Hepatocyte (in vitro differentiated cells): ENCODE results near the gene TMEM17. TPM values are rescaled to one million over a fixed set of nuclear protein-coding genes. Genes with fewer than 3 reads are reported as not detected.
"Not testable (repeated sequence)": the region's sequence is repeated elsewhere in the genome, so short reads cannot be mapped to it uniquely, and the experiment has no call there.

Source experiments
- DNase-seq: peaks from one replicate; pipeline ENCODE4 v3.0.0-alpha.2; 2016; ENCODE audit warnings: low spot score
- H2AFZ ChIP-seq: fragments of 200-600 bp; sonication (generic); 2 replicates; pipeline ENCODE4 v1.6.0; 2016; ENCODE audit warnings: antibody characterized with exemption, mild to moderate bottlenecking
- H3K27ac ChIP-seq: fragments of 200-600 bp; sonication (generic); 2 replicates; pipeline ENCODE4 v1.5.1; 2016; ENCODE audit warnings: mild to moderate bottlenecking
- H3K27me3 ChIP-seq: fragments of 200-600 bp; sonication (generic); 2 replicates; pipeline ENCODE4 v1.6.1; 2016
- H3K36me3 ChIP-seq: fragments of 200-600 bp; sonication (generic); replicated peaks from 2 replicates; pipeline ENCODE4 v1.5.1; 2016; ENCODE audit warnings: low read depth; ENCODE audit not compliant: insufficient read depth
- H3K4me1 ChIP-seq: fragments of 200-600 bp; sonication (generic); 2 replicates; pipeline ENCODE4 v1.5.1; 2016; ENCODE audit warnings: mild to moderate bottlenecking, moderate library complexity; ENCODE audit not compliant: insufficient read depth
- H3K4me2 ChIP-seq: fragments of 200-600 bp; sonication (generic); 2 replicates; pipeline ENCODE4 v1.6.0; 2016
- H3K4me3 ChIP-seq: fragments of 200-600 bp; sonication (generic); 2 replicates; pipeline ENCODE4 v1.5.1; 2016; ENCODE audit warnings: mild to moderate bottlenecking
- H3K79me2 ChIP-seq: fragments of 200-600 bp; sonication (generic); 2 replicates; pipeline ENCODE4 v1.6.0; 2017; ENCODE audit warnings: mild to moderate bottlenecking
- H3K9me2 ChIP-seq: fragments of 200-600 bp; sonication (generic); replicated peaks from 2 replicates; pipeline ENCODE4 v1.6.0; 2017; ENCODE audit warnings: mild to moderate bottlenecking; ENCODE audit not compliant: insufficient read depth
- H3K9me3 ChIP-seq: fragments of 200-600 bp; sonication (generic); 2 replicates; pipeline ENCODE4 v1.5.1; 2016; ENCODE audit warnings: low read depth, mild to moderate bottlenecking
- H4K20me1 ChIP-seq: fragments of 200-600 bp; sonication (generic); 2 replicates; pipeline ENCODE4 v1.6.0; 2016; ENCODE audit warnings: mild to moderate bottlenecking; ENCODE audit not compliant: insufficient read depth, poor library complexity, severe bottlenecking
- EZH2 ChIP-seq: fragments of 200-600 bp; sonication (generic); IDR thresholded peaks from 2 replicates; pipeline ENCODE4 v1.6.1; 2016; ENCODE audit warnings: antibody characterized with exemption, mild to moderate bottlenecking, borderline replicate concordance
- EZH2phosphoT487 ChIP-seq: fragments of 200-600 bp; sonication (generic); IDR thresholded peaks from one replicate; pipeline ENCODE4 v1.6.1; 2018; ENCODE audit warnings: antibody characterized with exemption, mild to moderate bottlenecking, low read depth, moderate library complexity; ENCODE audit not compliant: unreplicated experiment, severe bottlenecking
- WGBS: methylation state at CpG from one replicate; pipeline ENCODE4 v1.1.6; 2016; ENCODE audit warnings: low lambda C conversion rate; ENCODE audit errors: missing lambda C conversion rate; 5-methylcytosine and 5-hydroxymethylcytosine counted together
- polyA plus RNA-seq: library from polyadenylated mRNA; unstranded; fragments of >200 nt; fragmentation: Nextera tagmentation; extraction: Ambion mirVana; gene quantifications from 2 replicates; pipeline ENCODE4 v1.2.1, GENCODE V29; 2016
- total RNA-seq: library from RNA; depleted of rRNA; stranded (reverse); fragments of >200 nt; gene quantifications from 2 replicates; pipeline ENCODE4 v1.2.3, GENCODE V29; 2014
- TF ChIP-seq, protein P1 (sequence below): fragments of 200-600 bp; sonication (generic); IDR thresholded peaks from 2 replicates; pipeline ENCODE4 v1.5.1; 2016; ENCODE audit warnings: antibody characterized with exemption, mild to moderate bottlenecking; ENCODE audit not compliant: poor library complexity

Gene TMEM17
- total and polyA plus RNA-seq, 2 experiments from 2014 or later = 3.6 TPM

DNA sequence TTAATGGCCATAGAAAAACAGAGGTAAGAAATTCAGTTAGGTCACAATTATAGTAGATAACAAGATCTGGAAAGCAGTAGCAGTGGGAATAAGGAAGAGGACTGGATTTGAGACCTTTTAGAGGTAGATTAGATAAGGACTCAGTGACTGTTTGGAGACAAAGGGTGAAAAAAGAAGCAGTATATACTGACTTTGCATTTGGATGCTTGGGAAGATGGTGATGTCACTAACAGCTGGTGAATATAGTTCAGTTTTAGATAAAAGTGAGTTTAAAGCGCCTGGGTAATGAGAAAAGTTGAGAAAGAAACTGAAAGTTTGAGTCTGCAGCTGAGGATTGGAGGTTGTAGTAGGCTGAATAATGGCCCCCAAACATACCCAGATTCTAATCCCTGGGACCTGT, 32.8 kb upstream of the TMEM17 start:
- no peak for DNase-seq
- no peaks in the 10 kb centered on the region for H3K9me3 ChIP-seq
- H4K20me1 ChIP-seq = no peaks in the 10 kb centered on the region
- no peaks in the 10 kb centered on the region for H3K27me3 ChIP-seq
- H3K4me2 ChIP-seq = no peak overlapping the region
- no peaks in the 10 kb centered on the region for H3K36me3 ChIP-seq
- H3K79me2 ChIP-seq = no peaks in the 10 kb centered on the region
- TF ChIP-seq EZH2 (no peak), EZH2phosphoT487 (no peak)
- TF ChIP-seq, protein P1, sequence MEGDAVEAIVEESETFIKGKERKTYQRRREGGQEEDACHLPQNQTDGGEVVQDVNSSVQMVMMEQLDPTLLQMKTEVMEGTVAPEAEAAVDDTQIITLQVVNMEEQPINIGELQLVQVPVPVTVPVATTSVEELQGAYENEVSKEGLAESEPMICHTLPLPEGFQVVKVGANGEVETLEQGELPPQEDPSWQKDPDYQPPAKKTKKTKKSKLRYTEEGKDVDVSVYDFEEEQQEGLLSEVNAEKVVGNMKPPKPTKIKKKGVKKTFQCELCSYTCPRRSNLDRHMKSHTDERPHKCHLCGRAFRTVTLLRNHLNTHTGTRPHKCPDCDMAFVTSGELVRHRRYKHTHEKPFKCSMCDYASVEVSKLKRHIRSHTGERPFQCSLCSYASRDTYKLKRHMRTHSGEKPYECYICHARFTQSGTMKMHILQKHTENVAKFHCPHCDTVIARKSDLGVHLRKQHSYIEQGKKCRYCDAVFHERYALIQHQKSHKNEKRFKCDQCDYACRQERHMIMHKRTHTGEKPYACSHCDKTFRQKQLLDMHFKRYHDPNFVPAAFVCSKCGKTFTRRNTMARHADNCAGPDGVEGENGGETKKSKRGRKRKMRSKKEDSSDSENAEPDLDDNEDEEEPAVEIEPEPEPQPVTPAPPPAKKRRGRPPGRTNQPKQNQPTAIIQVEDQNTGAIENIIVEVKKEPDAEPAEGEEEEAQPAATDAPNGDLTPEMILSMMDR = no peak
- no peak overlapping the region for H3K4me3 ChIP-seq
- H3K9me2 ChIP-seq = no peaks in the 10 kb centered on the region
- H3K4me1 ChIP-seq = peaks cover 25% of the 10 kb centered on the region
- 75% methylated on average over 1 of the region's 1 CpG for WGBS
- H3K27ac ChIP-seq = no peak overlapping the region
- H2AFZ ChIP-seq = no peak overlapping the region

DNA sequence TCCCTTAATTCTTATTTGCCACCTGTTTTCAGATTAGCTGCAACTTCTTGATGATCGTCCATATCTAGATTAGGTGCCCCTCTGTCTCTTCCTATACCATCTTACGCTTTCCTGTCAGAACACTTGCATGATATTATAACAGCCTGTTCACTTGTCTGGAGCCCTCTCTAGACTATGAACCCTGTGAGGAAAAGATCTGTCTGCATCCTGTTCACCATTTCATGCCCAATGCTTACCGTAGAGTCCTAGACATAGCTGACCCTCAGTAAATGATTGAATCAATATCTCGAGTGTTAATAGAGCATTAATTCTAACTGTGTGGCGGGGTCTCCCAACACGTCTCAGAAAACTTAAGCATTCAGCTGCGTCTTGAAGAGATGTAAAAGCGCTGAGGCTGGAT, 31.8 kb upstream of the TMEM17 start:
- no peak overlapping the region for H3K4me3 ChIP-seq
- H3K9me2 ChIP-seq = no peaks in the 10 kb centered on the region
- H4K20me1 ChIP-seq = no peaks in the 10 kb centered on the region
- no peak overlapping the region for H3K27ac ChIP-seq
- no peaks in the 10 kb centered on the region for H3K79me2 ChIP-seq
- H3K4me2 ChIP-seq = no peak overlapping the region
- TF ChIP-seq EZH2 (no peak), EZH2phosphoT487 (no peak)
- TF ChIP-seq, protein P1 = no peak
- no peaks in the 10 kb centered on the region for H3K9me3 ChIP-seq
- no peaks in the 10 kb centered on the region for H3K27me3 ChIP-seq
- H2AFZ ChIP-seq = no peak overlapping the region
- 89% methylated on average over 8 of the region's 8 CpGs for WGBS
- peaks cover 25% of the 10 kb centered on the region for H3K4me1 ChIP-seq
- no peaks in the 10 kb centered on the region for H3K36me3 ChIP-seq
- DNase-seq = no peak

DNA sequence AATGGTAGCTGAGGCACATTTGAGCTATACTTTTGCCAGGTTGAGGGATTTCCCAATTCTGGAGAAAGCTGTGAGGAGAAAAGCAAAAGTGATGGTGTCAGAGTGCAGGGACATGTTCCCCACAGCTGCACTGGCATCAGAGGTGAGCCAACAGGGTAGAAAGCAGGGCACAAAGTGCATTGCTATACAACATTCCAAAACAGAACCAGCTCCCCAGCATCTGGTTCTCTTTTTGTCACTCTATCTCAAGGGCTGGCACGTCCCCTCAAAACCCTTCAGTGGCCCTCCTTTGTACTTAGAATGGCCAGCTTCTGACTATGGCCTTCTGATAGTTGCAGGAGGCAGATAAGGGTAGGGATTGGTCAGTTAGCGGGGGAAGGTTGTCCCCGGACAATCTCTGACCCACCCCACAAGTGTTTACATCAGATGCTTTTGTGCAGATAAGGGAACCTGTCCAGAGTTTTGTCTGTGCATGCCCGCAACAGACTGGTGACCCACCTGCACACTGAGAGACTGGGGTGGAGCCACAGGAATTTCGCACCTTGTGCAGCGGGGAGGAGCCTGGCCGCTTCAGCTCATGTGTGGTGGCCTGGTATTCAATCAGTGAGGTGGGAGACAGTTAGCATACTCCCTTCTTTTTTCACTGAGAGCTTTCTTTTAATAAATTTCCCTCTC, 31.0 kb upstream of the TMEM17 start:
- Histone ChIP-seq H3K36me3 (no peaks in the 10 kb centered on the region), H3K4me2 (no peak overlapping the region), H4K20me1 (no peaks in the 10 kb centered on the region), H3K4me1 (peaks cover 24% of the 10 kb centered on the region), H3K9me2 (no peaks in the 10 kb centered on the region), H3K27ac (no peak overlapping the region), H3K9me3 (no peaks in the 10 kb centered on the region), H3K27me3 (no peaks in the 10 kb centered on the region), H2AFZ (no peak overlapping the region), H3K4me3 (no peak overlapping the region), H3K79me2 (no peaks in the 10 kb centered on the region)
- TF ChIP-seq, protein P1 = no peak
- TF ChIP-seq EZH2 = no peak
- TF ChIP-seq EZH2phosphoT487 = no peak
- WGBS = 62% methylated on average over 7 of the region's 7 CpGs
- peak; percentile 40 for DNase-seq

DNA sequence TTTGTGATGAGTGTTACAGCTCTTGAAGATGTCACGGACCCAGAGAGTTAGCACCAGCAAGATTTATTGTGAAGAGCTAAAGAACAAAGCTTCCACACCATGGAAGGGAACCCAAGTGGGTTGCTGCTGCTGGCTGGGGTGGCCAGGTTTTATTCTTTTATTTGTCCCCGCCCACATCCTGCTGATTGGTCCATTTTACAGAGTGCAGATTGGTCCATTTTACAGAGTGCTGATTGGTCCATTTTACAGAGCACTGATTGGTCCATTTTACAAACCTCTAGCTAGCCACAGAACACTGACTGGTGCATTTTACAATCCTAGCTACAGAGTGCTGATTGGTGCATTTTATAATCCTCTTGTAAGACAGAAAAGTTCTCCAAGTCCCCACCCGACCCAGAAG, 29.5 kb upstream of the TMEM17 start:
- not testable (repeated sequence) for H3K27me3 ChIP-seq
- 85% methylated on average over 3 of the region's 3 CpGs for WGBS

More for the DNA sequence above, 29.5 kb upstream of the TMEM17 start:
- not testable (repeated sequence) for H3K4me2 ChIP-seq, H3K9me3 ChIP-seq, H3K27ac ChIP-seq, H3K79me2 ChIP-seq, H4K20me1 ChIP-seq, H3K4me1 ChIP-seq, H3K4me3 ChIP-seq, DNase-seq, H2AFZ ChIP-seq, H3K36me3 ChIP-seq, H3K9me2 ChIP-seq
